ENCODE results near the gene SOHLH1. TPM values are rescaled to one million over a fixed set of nuclear protein-coding genes. Genes with fewer than 3 reads are reported as not detected.

SOHLH1 gene
- total RNA-seq, 1 donor from 2014 or later = not detected

- TF ChIP-seq CTCF (IDR thresholded peaks at IDR 0.05) = no peak
- H3K9me3 Mint-ChIP-seq = no peaks in the 10 kb centered on the region
- H3K4me1 Mint-ChIP-seq = no peaks in the 10 kb centered on the region
- ATAC-seq (ENCODE audit: low read depth) (no peak), DNase-seq (no peak)
- intact Hi-C loops (cut with micrococcal nuclease) = no loop called here
- POLR2A ChIA-PET = no interaction called here
- CTCF ChIA-PET = no interaction called here
- H3K36me3 Mint-ChIP-seq (ENCODE audit: low read depth) = no peaks in the 10 kb centered on the region
- no peak overlapping the region for H3K27ac Mint-ChIP-seq
- no peaks in the 10 kb centered on the region for H3K27me3 Mint-ChIP-seq
- no peak overlapping the region for H3K4me3 Mint-ChIP-seq
Measured at GRCh38 chr9:135697226-135697625, 2.1 kb downstream of the SOHLH1 start.

- DNase-seq = no peak
- Mint-ChIP-seq H3K4me3 (no peak overlapping the region), H3K27me3 (no peaks in the 10 kb centered on the region), H3K36me3 (ENCODE audit: low read depth) (no peaks in the 10 kb centered on the region), H3K4me1 (no peaks in the 10 kb centered on the region), H3K9me3 (no peaks in the 10 kb centered on the region), H3K27ac (no peak overlapping the region)
- TF ChIP-seq CTCF (IDR thresholded peaks at IDR 0.05) = no peak
- POLR2A ChIA-PET = no interaction called here
- CTCF ChIA-PET = no interaction called here
- intact Hi-C loops (cut with micrococcal nuclease) = no loop called here
- no peak for ATAC-seq (ENCODE audit: low read depth)
Measured at GRCh38 chr9:135696446-135696845, 2.8 kb downstream of the SOHLH1 start.

- no peak for DNase-seq
- no peaks in the 10 kb centered on the region for H3K36me3 Mint-ChIP-seq (ENCODE audit: low read depth)
- intact Hi-C loops (cut with micrococcal nuclease) = no loop called here
- ChIA-PET POLR2A (no interaction called here), CTCF (no interaction called here)
- H3K9me3 Mint-ChIP-seq = no peaks in the 10 kb centered on the region
- no peak for TF ChIP-seq CTCF (IDR thresholded peaks at IDR 0.05)
- no peak for ATAC-seq (ENCODE audit: low read depth)
- no peaks in the 10 kb centered on the region for H3K27me3 Mint-ChIP-seq
- no peak overlapping the region for H3K27ac Mint-ChIP-seq
- H3K4me3 Mint-ChIP-seq = no peak overlapping the region
- no peaks in the 10 kb centered on the region for H3K4me1 Mint-ChIP-seq
Measured at GRCh38 chr9:135695642-135696041, 3.6 kb downstream of the SOHLH1 start.

- DNase-seq = no peak
- Mint-ChIP-seq H3K27me3 (no peaks in the 10 kb centered on the region), H3K4me3 (no peak overlapping the region), H3K36me3 (ENCODE audit: low read depth) (no peaks in the 10 kb centered on the region), H3K4me1 (no peaks in the 10 kb centered on the region), H3K9me3 (no peaks in the 10 kb centered on the region), H3K27ac (no peak overlapping the region)
- ATAC-seq (ENCODE audit: low read depth) = no peak
- POLR2A ChIA-PET = no interaction called here
- CTCF ChIA-PET = no interaction called here
- intact Hi-C loops (cut with micrococcal nuclease) = no loop called here
- TF ChIP-seq CTCF (IDR thresholded peaks at IDR 0.05) = no peak
Measured at GRCh38 chr9:135695036-135695435, 4.2 kb downstream of the SOHLH1 start.

- no peaks in the 10 kb centered on the region for H3K36me3 Mint-ChIP-seq (ENCODE audit: low read depth)
- ATAC-seq (ENCODE audit: low read depth) (no peak), DNase-seq (no peak)
- H3K27me3 Mint-ChIP-seq = no peaks in the 10 kb centered on the region
- ChIA-PET CTCF (interaction anchor here (1.2 kb wide), 1 partner anchor 9 kb away, joined by 3 read pairs; no protein-coding TSS in a partner anchor), POLR2A (no interaction called here)
- no peak overlapping the region for H3K27ac Mint-ChIP-seq
- no peak overlapping the region for H3K4me3 Mint-ChIP-seq
- intact Hi-C loops (cut with micrococcal nuclease) = no loop called here
- no peak for TF ChIP-seq CTCF (IDR thresholded peaks at IDR 0.05)
- H3K9me3 Mint-ChIP-seq = no peaks in the 10 kb centered on the region
- H3K4me1 Mint-ChIP-seq = no peaks in the 10 kb centered on the region
Measured at GRCh38 chr9:135694414-135694813, 4.9 kb downstream of the SOHLH1 start.
